CD4-positive, alpha-beta T cell treated with Interleukin-17A for 4 hours (primary cell): Measurements from ENCODE around the gene BPTF.
A peak's percentile ranks its signal among the peaks of the same experiment; 100 is the strongest.
"Not testable (repeated sequence)": the region's sequence is repeated elsewhere in the genome, so short reads cannot be mapped to it uniquely, and the experiment has no call there.

Experiments
- DNase-seq: peaks from one replicate; pipeline ENCODE4 v3.0.0-alpha.2; 2020; ENCODE audit warnings: mixed read lengths

The BPTF gene

DNA sequence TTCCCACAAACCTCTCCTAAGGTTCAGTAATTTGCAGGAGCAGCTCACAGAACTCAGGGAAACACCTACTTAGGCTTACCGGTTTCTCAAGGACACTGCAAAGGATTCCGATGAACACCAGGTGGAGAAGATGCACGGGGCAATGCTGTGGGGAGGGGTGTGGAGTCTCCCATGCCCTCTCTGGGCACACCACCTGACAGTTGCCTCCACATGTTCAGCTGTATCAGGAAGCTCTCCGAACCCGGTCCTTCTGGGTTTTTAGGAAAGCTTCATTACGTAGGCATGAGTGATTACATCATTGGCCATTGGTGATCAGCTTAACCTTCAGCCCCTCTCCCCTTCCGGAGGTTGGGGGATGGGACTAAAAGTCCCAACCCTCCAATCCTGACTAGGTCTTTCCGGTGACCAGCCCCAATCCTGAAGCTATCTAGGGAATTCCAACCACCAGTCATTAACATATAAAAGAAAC lies 149.3 kb downstream of the BPTF start:
- no peak for DNase-seq

DNA sequence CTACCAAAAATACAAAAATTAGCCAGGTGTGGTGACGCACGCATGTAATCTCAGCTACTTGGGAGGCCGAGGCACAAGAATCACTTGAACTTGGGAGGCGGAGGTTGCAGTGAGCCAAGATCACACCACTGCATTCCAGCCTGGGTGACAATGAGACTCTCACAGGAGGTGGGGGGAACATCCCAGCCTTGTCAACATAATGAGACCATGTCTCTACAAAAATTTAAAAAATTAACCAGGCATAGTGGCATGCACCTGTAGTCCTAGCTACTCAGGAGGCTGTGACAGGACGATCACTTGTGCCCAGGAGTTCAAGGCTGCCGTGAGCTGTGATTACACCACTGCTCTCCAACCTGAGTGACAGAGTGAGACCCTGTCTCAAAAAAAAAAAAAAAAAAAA lies 151.0 kb downstream of the BPTF start:
- not testable (repeated sequence) for DNase-seq

DNA sequence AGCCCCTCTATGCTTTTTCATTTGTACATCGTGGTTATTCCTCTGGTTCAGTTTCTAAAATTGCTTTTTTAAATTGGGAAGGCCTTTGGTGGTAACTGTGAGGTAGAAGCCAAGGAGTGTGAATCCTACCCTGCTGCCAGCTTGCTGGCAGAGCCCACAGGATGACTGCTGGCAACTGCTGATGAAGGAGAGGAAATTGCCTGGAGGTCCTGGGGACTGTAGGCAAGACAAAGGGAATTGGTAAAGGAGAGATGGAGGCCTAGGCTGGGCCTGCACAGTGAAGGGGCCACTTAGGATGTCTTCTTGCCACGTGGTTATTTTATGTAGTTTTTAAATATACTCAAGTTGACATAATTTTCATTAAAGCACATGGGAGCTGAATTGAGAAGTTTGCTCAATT lies 155.2 kb downstream of the BPTF start:
- no peak for DNase-seq

DNA sequence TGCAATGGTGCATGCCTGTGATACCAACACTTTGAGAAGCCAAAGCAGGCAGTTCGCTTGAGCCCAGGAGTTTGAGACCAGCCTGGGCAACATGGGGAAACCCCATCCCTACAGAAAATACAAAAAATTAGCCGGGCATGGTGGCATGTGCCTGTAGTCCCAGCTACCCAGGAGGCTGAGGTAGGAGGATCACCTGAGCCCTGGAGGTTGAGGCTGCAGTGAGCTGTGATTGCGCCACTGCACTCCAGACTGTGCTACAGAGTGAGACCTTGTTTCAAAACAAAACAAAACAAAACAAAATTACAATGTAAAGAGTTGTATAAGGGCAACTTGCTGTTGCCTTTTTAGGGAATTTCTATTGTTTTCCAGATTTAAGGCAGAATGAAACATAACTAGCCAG lies 155.6 kb downstream of the BPTF start:
- DNase-seq: not testable (repeated sequence)

DNA sequence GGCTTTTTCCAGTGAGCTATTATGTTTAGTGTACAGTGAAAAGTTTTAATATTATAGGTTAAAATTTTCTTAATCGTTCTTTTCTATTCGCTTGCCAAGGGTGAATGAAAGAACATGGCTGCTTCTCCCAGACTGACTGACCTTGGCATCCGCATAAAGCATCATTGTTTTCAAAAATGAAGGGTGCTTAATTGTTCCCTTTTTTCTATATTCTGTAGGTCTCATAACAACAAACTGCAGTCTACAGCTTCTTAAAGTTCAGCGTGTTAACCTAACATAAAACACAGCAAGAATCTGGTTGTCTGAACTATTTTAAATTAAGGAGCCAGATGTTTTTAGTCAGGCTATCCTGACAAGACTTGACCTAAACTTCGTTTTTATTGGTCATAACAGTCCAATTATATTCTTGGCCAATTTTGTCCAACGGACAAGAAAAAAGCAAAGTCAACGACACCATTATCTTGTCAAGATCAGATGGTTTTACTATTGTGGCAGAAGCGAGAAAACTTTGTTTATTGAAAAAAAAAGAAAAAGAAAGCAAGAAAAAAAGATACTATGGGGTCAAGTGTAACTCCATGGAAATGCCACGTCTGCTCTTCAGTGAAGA lies 156.8 kb downstream of the BPTF start:
- DNase-seq: no peak

DNA sequence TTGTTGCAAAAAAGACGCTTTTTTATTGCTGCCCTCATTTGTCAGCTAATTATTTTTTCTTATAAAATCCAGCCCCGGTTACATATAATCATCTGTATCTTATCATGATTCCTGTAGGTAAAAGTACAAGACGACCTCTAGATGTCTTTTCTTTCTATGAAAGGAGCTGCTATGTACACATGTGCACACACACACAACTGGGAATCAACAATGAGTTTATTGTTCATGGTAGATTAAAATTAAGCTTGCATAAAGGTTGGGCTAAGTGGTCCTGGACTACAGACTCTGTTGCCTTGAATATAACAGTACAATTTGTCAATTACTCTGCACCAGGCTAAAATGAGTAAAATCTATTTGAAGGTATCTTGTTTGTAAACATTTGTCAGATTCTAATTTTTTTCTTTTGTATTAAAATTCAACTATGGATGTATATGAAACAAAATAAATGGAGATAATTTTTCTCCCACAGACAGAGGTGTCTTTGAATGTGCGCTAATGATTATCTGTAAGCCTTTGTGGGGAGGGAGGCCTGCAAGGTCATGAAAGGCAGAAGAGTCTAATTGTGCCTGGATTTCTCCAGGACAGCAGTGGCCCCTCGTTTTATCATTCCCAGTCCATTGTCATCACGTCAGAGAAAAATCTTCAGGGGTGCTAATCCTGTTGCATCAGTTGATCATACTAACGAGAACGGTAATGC lies 157.5 kb downstream of the BPTF start:
- no peak for DNase-seq

DNA sequence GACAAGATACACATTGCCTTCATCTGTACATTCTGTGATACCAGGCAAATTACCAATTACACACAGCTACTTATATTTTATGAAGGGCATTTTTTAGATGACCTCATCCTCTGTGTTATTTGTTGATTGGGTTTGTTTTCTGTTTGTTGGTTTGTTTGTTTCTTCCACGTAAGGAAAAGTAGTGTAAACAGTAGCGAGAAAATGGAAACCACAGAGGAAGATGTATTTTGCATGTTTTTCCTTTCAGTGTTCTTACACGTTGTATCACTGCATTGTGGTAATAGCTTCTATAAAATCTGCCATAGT lies 158.0 kb downstream of the BPTF start:
- DNase-seq: no peak

DNA sequence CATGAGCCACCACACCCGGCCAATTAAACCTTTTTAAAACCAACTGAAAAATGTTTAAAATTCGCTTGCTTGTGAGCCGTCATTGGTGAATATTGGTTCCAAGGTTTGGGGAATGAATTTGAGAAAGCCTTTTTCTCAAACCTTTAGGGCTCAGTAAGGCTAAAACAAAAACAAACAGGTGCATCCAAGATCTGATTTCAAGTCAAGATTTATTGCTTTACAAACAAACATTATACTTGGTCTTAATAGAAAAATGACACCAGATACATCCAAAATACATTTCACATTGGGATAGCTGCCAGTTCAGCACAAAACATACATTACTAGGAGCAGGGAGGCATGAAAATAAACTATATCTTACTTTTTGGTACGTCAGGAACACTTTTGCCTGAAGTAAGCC lies 165.6 kb downstream of the BPTF start:
- DNase-seq: no peak

DNA sequence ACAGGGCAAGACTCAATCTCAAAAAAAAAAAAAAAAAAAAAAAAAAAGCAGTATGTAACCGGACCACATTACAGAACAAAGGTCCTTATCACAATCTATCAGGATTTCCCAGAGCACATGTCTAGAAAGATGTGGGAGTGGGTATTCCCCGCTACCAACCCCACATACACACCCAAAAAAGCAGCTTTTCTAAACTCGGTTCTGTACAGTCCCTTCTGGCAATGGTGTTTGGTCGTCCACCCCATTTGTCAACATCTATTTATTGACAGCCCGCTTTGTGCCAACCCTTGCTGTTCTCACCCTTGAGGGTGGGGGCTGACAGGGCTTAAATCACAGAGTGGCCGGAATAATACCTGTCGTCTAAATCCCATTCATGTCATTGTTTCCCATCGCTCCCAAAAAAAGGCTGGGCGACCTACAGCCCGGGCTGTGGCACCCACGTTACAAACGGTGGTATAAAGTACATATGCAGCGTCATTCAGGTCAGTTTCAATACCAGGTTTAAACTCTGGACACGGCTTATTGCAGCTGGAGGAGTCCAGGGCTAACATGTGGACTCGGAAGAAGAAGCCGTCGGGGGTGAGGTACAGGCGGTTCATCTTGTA lies 167.3 kb downstream of the BPTF start:
- no peak for DNase-seq

DNA sequence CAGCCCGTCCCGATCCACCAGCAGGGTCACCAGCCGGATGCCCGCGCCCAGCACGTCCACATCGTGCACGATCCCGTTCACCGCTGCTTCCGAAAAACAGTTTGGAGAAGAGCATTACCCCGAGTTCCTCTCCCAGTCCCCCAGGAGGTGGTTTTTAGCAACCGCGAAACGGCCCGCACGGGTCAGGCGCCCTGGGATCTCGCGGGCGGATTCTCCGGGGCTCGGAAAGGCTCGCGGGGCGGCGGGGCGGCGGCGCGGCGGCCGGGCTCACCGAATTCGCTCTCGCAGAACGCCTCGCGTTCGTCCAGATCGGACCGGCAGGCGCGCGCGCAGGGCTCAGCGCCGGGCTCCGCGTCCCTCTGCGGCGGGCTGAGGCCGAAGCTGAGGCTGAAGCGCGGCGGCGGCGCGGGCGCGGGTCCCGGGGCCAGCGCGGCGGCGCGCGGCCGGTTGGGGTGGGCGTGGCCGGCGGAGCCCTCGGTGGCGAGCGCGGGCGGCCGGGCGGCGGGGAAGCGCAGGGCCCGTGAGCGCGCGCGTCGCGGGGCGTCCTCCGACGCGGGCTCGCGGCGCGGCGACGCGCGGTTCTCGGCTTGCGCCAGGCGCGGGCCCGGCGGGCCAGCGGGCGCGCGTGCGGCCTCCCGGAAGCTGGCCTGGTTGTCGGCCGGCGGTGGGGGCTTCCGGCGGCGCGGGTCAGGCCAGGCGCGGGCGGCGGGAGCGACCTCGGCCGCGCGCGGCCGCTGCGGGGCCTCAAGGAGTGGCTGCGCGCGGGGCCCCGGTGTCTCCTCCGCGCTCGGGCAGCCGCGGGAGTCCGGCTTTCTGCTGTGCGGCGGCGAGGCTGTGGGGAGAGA lies 168.1 kb downstream of the BPTF start:
- peak; percentile 77 for DNase-seq

DNA sequence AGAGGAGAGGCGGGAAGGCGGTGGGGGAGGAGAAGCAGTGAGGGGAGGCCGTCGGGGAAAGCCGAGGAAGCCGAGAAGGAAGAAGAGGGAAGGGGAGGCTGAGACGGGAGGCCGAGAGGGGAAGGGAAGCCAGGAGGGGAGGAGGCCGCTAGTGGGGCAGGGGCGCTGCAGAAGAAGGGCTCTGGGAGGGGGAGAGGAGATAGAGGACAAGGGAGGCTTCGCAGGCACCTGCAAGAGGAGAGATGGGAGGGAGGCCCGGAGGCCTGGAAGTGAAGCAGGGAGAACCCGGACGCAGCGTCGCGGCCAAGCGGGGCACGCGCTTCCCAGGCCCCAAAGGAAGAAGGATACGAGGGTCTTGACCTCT lies 168.7 kb downstream of the BPTF start:
- no peak for DNase-seq

DNA sequence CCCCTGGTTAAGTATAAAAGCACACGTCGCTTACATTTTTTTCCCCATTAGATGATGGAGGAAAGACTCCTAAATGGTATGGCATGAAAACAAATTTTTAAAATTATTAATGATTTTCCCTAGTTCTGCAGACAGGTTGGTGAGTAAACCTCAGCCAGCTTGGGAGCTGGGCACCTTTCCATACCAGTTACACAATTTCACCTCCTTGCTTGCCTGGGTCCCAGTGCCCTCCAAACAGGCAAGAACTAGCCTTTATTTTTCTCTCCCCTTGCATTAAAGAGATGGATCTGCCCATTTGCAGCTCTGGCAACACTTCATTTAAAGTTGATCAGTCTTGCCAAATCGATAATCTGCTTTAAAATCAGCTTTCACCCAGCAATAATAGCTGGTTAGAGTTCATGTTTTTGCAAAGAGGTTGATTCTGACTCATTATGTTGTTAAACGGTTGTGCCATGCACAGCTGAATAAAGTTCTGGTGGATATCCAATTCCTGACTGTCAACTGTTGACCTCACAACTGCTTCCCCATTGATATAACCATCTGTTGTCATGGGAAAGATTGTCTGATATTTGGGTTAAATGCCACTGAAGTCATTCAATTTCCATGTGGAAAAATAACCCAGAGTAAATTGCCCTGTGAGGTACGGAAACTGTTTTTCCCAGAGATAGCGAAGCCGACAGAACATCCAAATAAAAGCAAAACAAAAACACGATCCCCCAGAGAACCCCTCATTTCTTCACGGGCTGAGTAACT lies 169.7 kb downstream of the BPTF start:
- no peak for DNase-seq

DNA sequence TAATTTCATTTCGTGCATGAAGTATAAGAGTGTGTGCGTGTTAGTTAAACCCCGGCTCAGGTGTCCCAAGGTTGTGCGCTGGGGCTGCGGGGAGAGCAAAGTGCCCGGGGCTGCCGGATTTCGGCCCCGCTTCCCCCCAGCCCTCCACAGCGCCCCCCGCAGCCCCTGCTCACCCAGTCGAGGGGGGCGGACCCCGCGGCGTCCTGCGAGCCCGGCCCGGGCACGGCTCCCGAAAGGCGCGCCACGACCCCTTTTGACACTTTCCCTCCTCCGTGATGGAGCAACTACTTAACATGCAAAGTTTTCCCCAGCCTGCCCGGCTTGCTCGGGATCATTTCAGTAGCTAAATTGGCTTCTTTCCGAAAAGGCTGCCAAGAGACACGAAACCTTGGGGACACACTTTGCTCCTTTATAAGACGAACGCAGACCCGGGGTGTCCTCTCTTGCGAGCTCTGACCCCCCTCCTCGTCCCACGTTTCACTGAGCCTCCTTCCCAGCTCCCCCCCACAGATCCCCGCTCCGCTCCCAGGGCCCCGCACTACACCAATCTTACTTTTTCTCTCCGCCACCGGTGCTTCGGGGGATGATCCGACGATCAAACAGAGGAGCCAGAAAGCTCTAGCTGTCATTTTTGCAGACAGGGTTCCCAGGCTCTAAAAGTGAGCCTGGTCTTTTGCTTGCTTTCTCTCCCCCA lies 170.4 kb downstream of the BPTF start:
- peak; percentile 27 for DNase-seq

DNA sequence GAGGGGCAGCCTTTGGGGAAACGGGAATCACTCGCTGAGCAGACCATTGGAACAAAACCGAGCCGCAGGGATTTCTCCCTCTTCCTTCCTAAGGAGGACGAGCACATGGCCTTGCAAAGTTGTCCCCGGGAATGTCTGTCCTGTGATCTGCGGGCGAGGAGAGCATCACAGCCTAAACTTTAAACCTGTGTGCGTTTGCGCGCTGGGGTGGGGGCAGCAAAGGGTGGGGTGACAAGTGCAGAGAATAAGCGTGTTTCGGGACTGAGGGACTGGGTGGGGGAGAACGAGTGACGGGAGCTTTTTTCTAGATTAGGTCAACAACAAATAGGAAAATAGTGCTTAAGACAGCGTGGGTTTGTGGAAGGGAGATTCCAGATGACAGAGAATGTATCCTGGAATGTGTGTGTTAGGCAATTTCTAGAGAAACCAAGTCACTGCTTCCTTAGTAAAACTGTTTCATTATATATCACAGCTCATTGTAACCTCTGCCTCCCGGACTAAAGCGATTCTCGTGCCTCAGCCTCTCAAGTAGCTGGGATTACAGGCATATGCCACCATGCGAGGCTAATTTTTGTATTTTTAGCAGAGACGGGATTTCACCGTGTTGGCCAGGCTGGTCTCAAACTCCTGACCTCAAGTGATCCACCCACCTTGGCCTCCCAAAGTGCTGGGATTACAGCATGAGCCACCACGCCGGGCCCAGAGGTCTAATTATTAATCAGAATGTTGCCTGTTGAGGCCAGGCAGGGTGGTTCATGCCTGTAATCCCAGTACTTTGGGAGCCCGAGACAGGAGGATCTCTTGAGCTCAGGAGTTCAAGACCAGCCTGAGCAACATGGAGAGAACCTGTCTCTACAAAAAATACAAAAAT lies 171.2 kb downstream of the BPTF start, which contains the start of gene C17orf58:
TSS of gene C17orf58 (minus strand) at position 169 of the 871 bp plus-strand sequence. CDS start 271 bp downstream, outside the sequence.
- DNase-seq: not testable (repeated sequence)

DNA sequence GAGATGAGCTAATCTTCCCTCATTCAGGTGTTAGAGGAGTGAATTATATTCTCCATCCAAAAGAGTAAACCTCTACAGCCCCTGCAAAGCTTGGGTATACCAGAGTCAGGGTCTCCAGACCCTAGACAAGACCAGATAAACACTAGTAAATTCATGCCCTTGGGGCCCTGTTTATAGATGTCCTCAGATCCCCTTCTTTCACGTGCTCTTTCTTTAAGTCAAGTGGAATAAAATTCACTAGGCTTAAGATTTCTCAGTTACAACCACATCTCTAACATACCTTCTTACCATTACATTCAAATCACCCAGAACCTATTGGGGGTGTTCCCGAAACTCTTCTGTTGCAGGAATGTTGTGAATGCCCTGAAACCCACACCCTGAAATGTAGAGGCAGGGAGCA lies 173.2 kb downstream of the BPTF start:
- no peak for DNase-seq

DNA sequence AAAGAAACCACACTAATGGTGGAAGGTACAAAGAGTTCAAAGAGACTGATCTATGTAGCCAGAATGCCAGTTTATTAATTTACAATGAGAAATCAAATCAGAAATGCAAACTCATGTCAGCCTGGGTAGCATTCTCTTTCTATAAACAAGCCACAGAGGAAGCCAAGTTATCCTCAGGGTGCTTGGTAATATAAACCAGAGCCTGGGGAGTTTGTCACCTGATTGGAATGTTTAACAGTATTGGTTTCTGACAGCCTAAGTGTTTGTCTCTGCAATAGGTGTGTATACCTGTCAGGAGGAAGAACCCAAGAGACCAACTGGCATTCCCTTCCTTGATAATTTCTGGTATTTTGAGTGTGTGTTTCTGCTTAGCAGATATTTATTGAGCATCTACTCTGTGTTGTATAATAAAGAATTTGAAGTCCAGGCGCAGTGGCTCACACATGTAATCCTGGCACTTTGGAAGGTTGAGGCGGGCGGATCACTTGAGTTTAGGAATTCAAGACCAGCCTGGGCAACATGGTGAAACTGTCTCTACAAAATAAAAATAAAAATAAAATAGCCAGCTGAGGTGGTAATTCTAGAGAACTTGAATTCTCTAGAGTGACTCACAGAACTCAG lies 174.1 kb downstream of the BPTF start:
- DNase-seq: no peak

DNA sequence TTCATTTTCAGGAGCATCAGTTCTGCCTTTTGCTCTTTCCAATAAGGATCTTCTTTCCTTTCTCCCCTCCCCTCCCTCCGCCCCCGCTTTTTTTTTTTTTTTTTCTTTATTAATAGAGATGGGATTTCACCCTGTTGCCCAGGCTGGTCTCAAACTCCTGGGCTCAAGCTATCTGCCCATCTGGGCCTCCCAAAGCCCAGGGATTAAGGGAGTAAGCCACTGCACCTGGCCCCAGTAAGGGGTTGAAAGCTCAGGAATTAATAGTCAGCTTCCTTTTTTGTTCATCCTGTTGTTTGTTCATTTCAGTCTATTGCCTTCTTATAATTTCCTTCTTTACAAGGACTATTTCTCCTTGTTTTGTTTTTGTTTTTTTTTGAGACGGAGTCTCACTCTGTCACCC lies 178.9 kb downstream of the BPTF start:
- no peak for DNase-seq

DNA sequence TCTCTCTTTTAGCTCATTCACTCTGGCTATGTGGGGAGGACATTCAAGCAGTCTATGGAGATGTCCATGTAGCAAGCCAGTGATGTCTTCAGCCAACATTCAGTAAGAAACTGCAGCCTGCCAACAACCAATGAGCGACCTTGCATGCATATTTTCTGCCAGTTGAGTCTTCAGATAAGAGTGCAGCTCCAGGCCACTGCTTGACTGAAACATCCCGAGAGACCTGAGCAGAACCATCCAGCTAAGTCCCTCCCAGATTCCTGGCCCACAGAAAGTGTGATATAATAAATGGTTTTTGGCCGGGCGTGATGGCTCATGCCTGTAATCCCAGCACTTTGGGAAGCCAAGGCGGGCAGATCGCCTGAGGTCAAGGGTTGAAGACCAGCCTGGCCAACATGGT lies 181.5 kb downstream of the BPTF start:
- no peak for DNase-seq

DNA sequence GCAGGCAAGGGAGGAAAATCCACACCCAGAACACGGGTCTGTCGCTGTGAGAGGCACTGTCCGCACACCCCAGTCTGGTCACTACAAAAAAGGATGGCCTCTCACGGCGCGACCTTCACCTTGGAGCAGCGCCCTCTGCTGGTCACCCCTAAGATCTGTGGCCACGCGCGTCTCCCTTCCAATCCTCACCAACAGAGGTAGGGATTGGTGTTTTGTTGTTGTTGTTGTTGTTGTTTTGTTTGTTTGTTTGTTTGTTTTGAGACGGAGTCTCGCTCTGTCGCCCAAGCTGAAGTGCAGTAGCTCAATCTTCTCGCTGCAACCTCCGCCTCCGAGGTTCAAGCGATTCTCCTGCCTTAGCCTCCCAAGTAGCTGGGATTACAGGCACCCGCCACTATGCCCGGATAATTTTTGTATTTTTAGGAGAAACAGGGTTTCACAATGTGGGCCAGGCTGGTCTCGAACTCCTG lies 185.9 kb downstream of the BPTF start:
- peak; percentile 74 for DNase-seq

DNA sequence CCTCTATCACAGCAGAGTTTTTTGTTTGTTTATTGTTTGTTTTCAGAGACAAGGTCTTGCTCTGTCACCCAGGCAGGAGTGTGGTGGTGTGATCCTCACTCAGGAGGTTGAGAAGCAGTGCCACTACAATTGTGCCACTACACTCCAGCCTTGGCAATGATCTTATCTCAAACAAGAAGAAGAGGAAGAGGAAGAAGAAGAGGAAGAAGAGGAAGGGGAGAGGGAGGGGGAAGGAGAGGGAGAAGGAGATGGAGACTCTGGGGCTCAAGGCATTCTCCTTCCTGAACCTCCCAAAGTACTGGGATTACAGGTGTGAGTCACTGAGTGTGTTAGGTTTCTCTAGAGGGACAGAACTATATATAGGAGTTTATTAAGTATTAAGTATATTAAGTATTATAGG lies 188.1 kb downstream of the BPTF start:
- no peak for DNase-seq
